Right lobe of liver (tissue), 4 donors: ENCODE measurements around the gene SLC44A2.
"Not testable (repeated sequence)": the region's sequence is repeated elsewhere in the genome, so short reads cannot be mapped to it uniquely, and the experiment has no call there.

ENCODE experiments used
- POLR2A ChIP-seq: fragments of 450-650 bp; IDR thresholded peaks from one replicate; pipeline ENCODE4 v1.6.1; 2017; ENCODE audit warnings: antibody characterized with exemption, mild to moderate bottlenecking
- TF ChIP-seq, protein P1 (sequence below), 4 donors: fragments of 200-600 bp in 3 of 4; fragments of 450-650 bp in 1 of 4; IDR thresholded peaks; one replicate each; pipeline versions ENCODE4 v1.5.1 to v1.8.0; 2016 to 2022; ENCODE audit warnings: antibody characterized with exemption in 4 of 4, mild to moderate bottlenecking in 2 of 4
- donor health status: DM: no; HTN: no; CAD: no.
- donor health status: DM: no; HTN: no; CAD: no.
- donor health status: DM: no; HTN: yes; CAD: no.

GRCh38 chr19:10663252-10663563 is 37.9 kb downstream of the SLC44A2 start:
- TF ChIP-seq, protein P1, sequence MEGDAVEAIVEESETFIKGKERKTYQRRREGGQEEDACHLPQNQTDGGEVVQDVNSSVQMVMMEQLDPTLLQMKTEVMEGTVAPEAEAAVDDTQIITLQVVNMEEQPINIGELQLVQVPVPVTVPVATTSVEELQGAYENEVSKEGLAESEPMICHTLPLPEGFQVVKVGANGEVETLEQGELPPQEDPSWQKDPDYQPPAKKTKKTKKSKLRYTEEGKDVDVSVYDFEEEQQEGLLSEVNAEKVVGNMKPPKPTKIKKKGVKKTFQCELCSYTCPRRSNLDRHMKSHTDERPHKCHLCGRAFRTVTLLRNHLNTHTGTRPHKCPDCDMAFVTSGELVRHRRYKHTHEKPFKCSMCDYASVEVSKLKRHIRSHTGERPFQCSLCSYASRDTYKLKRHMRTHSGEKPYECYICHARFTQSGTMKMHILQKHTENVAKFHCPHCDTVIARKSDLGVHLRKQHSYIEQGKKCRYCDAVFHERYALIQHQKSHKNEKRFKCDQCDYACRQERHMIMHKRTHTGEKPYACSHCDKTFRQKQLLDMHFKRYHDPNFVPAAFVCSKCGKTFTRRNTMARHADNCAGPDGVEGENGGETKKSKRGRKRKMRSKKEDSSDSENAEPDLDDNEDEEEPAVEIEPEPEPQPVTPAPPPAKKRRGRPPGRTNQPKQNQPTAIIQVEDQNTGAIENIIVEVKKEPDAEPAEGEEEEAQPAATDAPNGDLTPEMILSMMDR (IDR thresholded peaks at IDR 0.05): not testable (repeated sequence)
- not testable (repeated sequence) for TF ChIP-seq POLR2A
